SH-SY5Y (cell line): ENCODE results near the gene SLC29A1.

Source experiments
- GATA2 ChIP-seq: IDR thresholded peaks from 2 replicates; pipeline ENCODE4 v1.6.1; 2011; ENCODE audit warnings: mild to moderate bottlenecking, low read depth, low read length
- GATA3 ChIP-seq: IDR thresholded peaks from 2 replicates; pipeline ENCODE4 v1.6.1; 2011; ENCODE audit warnings: low read depth, mild to moderate bottlenecking, low read length, moderate library complexity

GRCh38 chr6:44272999-44273566 is 49.7 kb downstream of the SLC29A1 start:
- TF ChIP-seq GATA2 (no peak), GATA3 (no peak)
